Left lung (tissue), 10 donors: ENCODE results near the gene SLC23A1. TPM values are rescaled to one million over a fixed set of nuclear protein-coding genes. Genes with fewer than 3 reads are reported as not detected.

Experiments
- ATAC-seq: fragments of 200-7000 bp; cut with Tn5 transposase; one replicate; pipeline ENCODE4 v1.9.1; 2020; ENCODE audit warnings: moderate library complexity
- DNase-seq, 4 donors: peaks; one replicate each; pipeline ENCODE4 v3.0.0-alpha.2; 2013 to 2020
- H3K27ac ChIP-seq, 2 donors: fragments of 200-600 bp; sonication (generic) in 1 of 2; one replicate each; pipeline versions ENCODE4 v1.5.0 to v1.8.0; 2020 to 2021
- H3K27me3 ChIP-seq, 2 donors: fragments of 200-600 bp; sonication (generic) in 1 of 2; one replicate each; pipeline versions ENCODE4 v1.5.0 to v1.8.0; 2020 to 2021
- H3K36me3 ChIP-seq, 2 donors: fragments of 200-600 bp; sonication (generic) in 1 of 2; one replicate each; pipeline versions ENCODE4 v1.5.0 to v1.8.0; 2020 to 2021
- H3K4me1 ChIP-seq, 2 donors: fragments of 200-600 bp; one replicate each; pipeline ENCODE4 v1.8.0; 2021
- H3K4me3 ChIP-seq, 2 donors: fragments of 200-600 bp; sonication (generic) in 1 of 2; one replicate each; pipeline versions ENCODE4 v1.5.0 to v1.8.0; 2020 to 2021; ENCODE audit warnings: mild to moderate bottlenecking in 1 of 2
- H3K9me3 ChIP-seq, 2 donors: fragments of 200-600 bp; sonication (generic) in 1 of 2; one replicate each; pipeline versions ENCODE4 v1.5.0 to v1.8.0; 2020 to 2021
- CTCF ChIP-seq, 2 donors: fragments of 200-600 bp; sonication (generic) in 1 of 2; IDR thresholded peaks; one replicate each; pipeline versions ENCODE4 v1.5.0 to v1.8.0; 2021; ENCODE audit warnings: antibody characterized with exemption in 2 of 2
- intact Hi-C, 2 donors: fragments of 100-400 bp; cut with DNase I; formaldehyde crosslinking; loops; one replicate each; pipeline versions ENCODE4 v1.11.2 to v1.14.2; 2022
- polyA plus RNA-seq, 6 donors: library from polyadenylated mRNA; unstranded; fragments of 120-200 nt; gene quantifications; one replicate each; pipeline ENCODE4 v1.2.1, GENCODE V29; 2013; ENCODE audit not compliant: insufficient read length in 6 of 6
- total RNA-seq, 2 donors: library from RNA; stranded (reverse); fragmentation: NEBNext Ultra II Directional; extraction: Animal tissue kit (Norgen Biotek cat#: 25700); gene quantifications; one replicate each; pipeline ENCODE4 v1.2.1, GENCODE V29; 2021
- donor health status: DM: no; HTN: yes; CAD: no.
- donor health status: DM: no; HTN: no; CAD: no.

Gene SLC23A1
- total and polyA plus RNA-seq, 8 donors = 0.70 to 2.2 (median 1.5) TPM; not detected in 1

- H3K4me1 ChIP-seq = peaks cover 12 to 40% of the 10 kb centered on the region in 2 donors
- ATAC-seq = no peak
- TF ChIP-seq CTCF (IDR thresholded peaks at IDR 0.05) = no peak
- H3K4me3 ChIP-seq = no peak overlapping the region
- no peaks in the 10 kb centered on the region for H3K27me3 ChIP-seq
- intact Hi-C loops = no loop called here
- no peak overlapping the region for H3K27ac ChIP-seq
- DNase-seq = no peak
- H3K9me3 ChIP-seq = no peaks in the 10 kb centered on the region
- H3K36me3 ChIP-seq = peaks cover 0 to 4% of the 10 kb centered on the region in 2 donors
These were observed 38.9 kb downstream of the SLC23A1 start for GRCh38 chr5:139344177-139344576.

GRCh38 chr5:139343476-139343875, 39.6 kb downstream of the SLC23A1 start:
- H3K9me3 ChIP-seq = no peaks in the 10 kb centered on the region
- no peaks in the 10 kb centered on the region for H3K27me3 ChIP-seq
- ATAC-seq = no peak
- no peak for TF ChIP-seq CTCF (IDR thresholded peaks at IDR 0.05)
- DNase-seq = no peak
- peaks cover 12 to 40% of the 10 kb centered on the region in 2 donors for H3K4me1 ChIP-seq
- H3K4me3 ChIP-seq = peak overlapping the region in 1 of 2 donors; percentile 93
- intact Hi-C loops = no loop called here
- H3K36me3 ChIP-seq = peaks cover 0 to 4% of the 10 kb centered on the region in 2 donors
- H3K27ac ChIP-seq = no peak overlapping the region

- ATAC-seq (no peak), DNase-seq (no peak)
- intact Hi-C loops = no loop called here
- Histone ChIP-seq H3K27ac (peak overlapping the region; percentile 98 to 99), H3K4me1 (peaks cover 12 to 40% of the 10 kb centered on the region in 2 donors), H3K27me3 (no peaks in the 10 kb centered on the region), H3K4me3 (peak overlapping the region; percentile 93 to 94), H3K36me3 (peaks cover 0 to 3% of the 10 kb centered on the region in 2 donors), H3K9me3 (no peaks in the 10 kb centered on the region)
- no peak for TF ChIP-seq CTCF (IDR thresholded peaks at IDR 0.05)
These were observed 40.7 kb downstream of the SLC23A1 start for GRCh38 chr5:139342423-139342723.

- intact Hi-C loops = no loop called here
- Histone ChIP-seq H3K36me3 (no peaks in the 10 kb centered on the region), H3K4me3 (peak within 1 kb of the TSS; percentile 93 to 94), H3K4me1 (peaks cover 12 to 40% of the 10 kb centered on the region in 2 donors), H3K27me3 (no peaks in the 10 kb centered on the region), H3K27ac (peak within 1 kb of the TSS; percentile 98 to 99), H3K9me3 (no peaks in the 10 kb centered on the region)
- DNase-seq (peak; percentile 98 to 100 (median 100)), ATAC-seq (peak; percentile 98)
- peak; percentile 28 to 75 for TF ChIP-seq CTCF (IDR thresholded peaks at IDR 0.05)
These were observed 41.2 kb downstream of the SLC23A1 start, which contains the start of gene PAIP2 for GRCh38 chr5:139341689-139342422. PAIP2 (plus strand) TSS chr5:139341854; CDS start chr5:139363785, 21,931 bp downstream.

GRCh38 chr5:139341187-139341688, 41.9 kb downstream of the SLC23A1 start:
- Histone ChIP-seq H3K4me1 (peaks cover 12 to 40% of the 10 kb centered on the region in 2 donors), H3K36me3 (no peaks in the 10 kb centered on the region), H3K4me3 (peak overlapping the region; percentile 93 to 94), H3K9me3 (no peaks in the 10 kb centered on the region), H3K27ac (peak overlapping the region; percentile 98 to 99), H3K27me3 (no peaks in the 10 kb centered on the region)
- ATAC-seq (no peak), DNase-seq (no peak)
- intact Hi-C loops = no loop called here
- no peak for TF ChIP-seq CTCF (IDR thresholded peaks at IDR 0.05)
